MCF 10A (cell line): ENCODE data around the gene CCDC154. TPM values are rescaled to one million over a fixed set of nuclear protein-coding genes. Genes with fewer than 3 reads are reported as not detected.

Source experiments
- BruUV-seq: library from RNA; stranded (reverse); fragments of 400-500 nt; replicated peaks from 2 replicates; lab custom pipeline; 2021; lab: Mats Ljungman, UMichigan
- CTCF ChIA-PET: fragments of 300-600 bp; sonication (Branson Sonifier 250); formaldehyde crosslinking; extraction: SDS; loops from one replicate; lab custom pipeline; 2021; ENCODE audit warnings: antibody characterized with exemption, inconsistent platforms; lab: Yijun Ruan, JAX
- POLR2A ChIA-PET: fragments of 300-600, 350-650 bp; sonication (Branson Sonifier 250); formaldehyde crosslinking; extraction: SDS; loops from one replicate; lab custom pipeline; 2020; ENCODE audit warnings: antibody characterized with exemption, inconsistent platforms; lab: Yijun Ruan, JAX
- DNase-seq: peaks from one replicate; pipeline ENCODE4 v3.0.0-alpha.2; 2018; ENCODE audit not compliant: unreplicated experiment
- H3K27ac Mint-ChIP-seq: one replicate; pipeline ENCODE4 v1.8.0; 2022; ENCODE audit warnings: mild to moderate bottlenecking, low read depth, mixed read lengths; ENCODE audit not compliant: unreplicated experiment
- H3K27me3 Mint-ChIP-seq: one replicate; pipeline ENCODE4 v1.8.0; 2022; ENCODE audit warnings: mixed read lengths; ENCODE audit not compliant: insufficient read depth, unreplicated experiment
- H3K36me3 Mint-ChIP-seq: one replicate; pipeline ENCODE4 v1.8.0; 2022; ENCODE audit warnings: mild to moderate bottlenecking, moderate library complexity, mixed read lengths; ENCODE audit not compliant: insufficient read depth, unreplicated experiment
- H3K4me1 Mint-ChIP-seq: one replicate; pipeline ENCODE4 v1.8.0; 2022; ENCODE audit warnings: mixed read lengths; ENCODE audit not compliant: insufficient read depth, unreplicated experiment
- H3K4me3 Mint-ChIP-seq: one replicate; pipeline ENCODE4 v1.8.0; 2022; ENCODE audit warnings: mild to moderate bottlenecking, moderate library complexity, mixed read lengths; ENCODE audit not compliant: unreplicated experiment
- H3K9me3 Mint-ChIP-seq: one replicate; pipeline ENCODE4 v1.8.0; 2022; ENCODE audit warnings: mixed read lengths; ENCODE audit not compliant: unreplicated experiment
- intact Hi-C: fragments of 100-400 bp; cut with micrococcal nuclease; formaldehyde crosslinking; loops from 2 replicates; pipeline ENCODE4 v1.14.1; 2022
- total RNA-seq: library from RNA; stranded (reverse); gene quantifications from 2 replicates; pipeline ENCODE4 v1.2.3, GENCODE V29; 2022
- TF ChIP-seq, protein P1 (sequence below): fragments of 200-600 bp; IDR thresholded peaks from one replicate; pipeline ENCODE4 v1.8.0; 2022; ENCODE audit warnings: antibody characterized with exemption, mild to moderate bottlenecking; ENCODE audit not compliant: unreplicated experiment

The CCDC154 gene
- total RNA-seq, 1 experiment from 2014 or later: 0.28 TPM

DNA sequence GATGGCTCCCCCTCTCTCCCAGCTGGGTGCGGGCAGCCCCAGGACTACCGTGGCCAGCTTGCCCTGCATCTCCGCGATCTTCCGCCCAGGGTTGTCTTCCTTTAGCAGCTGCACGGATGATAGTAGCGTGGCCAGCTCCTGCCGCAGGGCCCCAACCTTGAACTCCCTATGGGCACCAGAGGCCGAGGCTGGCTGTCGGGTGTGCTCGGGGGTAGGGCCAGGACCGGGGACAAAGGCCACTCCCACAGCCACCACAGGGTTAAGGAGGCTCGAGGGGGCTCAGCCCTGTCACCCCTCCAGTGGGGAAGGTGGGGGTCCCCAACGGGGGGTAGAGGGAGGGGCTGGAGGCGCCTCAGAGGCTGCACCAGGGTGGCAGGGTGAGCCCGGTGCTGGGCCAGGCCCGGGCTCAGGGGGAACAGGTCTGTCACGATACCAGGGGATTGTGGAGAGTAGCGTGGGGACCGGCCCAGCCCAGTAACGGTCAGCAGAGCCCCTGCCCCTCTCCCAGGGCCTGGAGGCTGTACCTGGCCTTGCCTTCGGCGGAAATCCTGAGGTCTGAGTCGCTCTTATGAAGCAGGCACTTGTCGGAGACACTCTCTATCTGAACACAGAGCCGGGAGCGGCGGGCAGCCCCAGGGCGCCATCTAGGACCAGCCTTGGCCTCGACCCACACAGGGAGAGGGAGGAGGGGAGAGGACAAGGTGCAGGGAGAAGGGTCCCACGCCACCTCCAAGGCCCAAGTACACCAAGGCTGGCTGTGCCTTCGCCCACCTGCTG lies 8.2 kb downstream of the CCDC154 start:
- no peaks in the 10 kb centered on the region for H3K9me3 Mint-ChIP-seq

DNA sequence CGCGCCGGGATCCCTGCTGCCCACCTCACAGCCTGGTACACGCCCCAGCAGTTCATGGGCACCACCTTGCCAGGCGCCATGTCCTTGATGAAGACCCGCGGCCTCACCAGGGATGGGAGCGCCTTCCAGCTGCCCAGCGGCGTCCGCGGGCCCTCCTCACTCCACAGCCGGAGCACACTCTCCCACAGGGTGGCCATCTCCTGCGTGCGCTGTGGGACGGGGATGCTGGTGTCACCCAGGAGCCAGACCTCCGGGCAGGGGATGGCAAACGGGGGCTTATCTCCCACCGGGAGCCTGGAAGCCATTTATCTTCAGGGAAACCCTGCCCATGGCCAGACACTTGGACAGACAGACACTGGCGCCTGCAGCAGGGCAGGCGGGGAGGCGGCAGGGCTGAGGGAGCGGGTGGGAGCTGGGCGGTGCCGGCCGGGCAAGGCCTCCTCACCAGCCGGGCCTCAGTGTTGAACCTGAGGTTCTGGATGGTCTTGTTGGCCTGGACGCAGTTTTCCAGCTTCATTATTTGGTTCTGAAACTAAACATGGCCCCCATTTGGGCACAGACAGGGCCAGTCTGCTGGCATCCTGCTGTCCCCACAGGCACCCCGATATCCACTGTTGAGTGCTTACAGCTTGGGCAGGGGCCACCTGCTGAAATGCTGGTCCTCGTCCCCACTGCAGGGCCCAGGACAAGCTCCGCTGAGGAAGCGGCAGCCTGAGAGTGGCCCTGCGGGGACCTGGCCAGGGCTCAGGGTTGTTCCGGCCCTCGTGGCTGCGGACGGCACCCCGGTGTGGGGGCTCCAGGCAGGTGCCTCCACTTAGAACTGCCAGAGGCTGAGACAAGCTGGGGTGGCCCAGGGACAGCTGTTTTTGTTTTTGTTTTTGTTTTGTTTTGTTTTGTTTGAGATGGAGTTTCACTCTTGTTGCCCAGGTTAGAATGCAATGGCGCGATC lies 9.4 kb downstream of the CCDC154 start:
- DNase-seq: no peak
- no TSS peak for BruUV-seq
- Mint-ChIP-seq H3K4me3 (no peak overlapping the region), H3K27ac (no peak overlapping the region), H3K9me3 (no peaks in the 10 kb centered on the region), H3K36me3 (no peaks in the 10 kb centered on the region), H3K27me3 (no peaks in the 10 kb centered on the region), H3K4me1 (no peaks in the 10 kb centered on the region)
- ChIA-PET POLR2A (interaction anchor here (1.0 kb wide), 1 partner anchor 14 kb away, joined by 4 read pairs; no protein-coding TSS in a partner anchor), CTCF (no interaction called here)
- intact Hi-C loops: no loop called here
- TF ChIP-seq, protein P1, sequence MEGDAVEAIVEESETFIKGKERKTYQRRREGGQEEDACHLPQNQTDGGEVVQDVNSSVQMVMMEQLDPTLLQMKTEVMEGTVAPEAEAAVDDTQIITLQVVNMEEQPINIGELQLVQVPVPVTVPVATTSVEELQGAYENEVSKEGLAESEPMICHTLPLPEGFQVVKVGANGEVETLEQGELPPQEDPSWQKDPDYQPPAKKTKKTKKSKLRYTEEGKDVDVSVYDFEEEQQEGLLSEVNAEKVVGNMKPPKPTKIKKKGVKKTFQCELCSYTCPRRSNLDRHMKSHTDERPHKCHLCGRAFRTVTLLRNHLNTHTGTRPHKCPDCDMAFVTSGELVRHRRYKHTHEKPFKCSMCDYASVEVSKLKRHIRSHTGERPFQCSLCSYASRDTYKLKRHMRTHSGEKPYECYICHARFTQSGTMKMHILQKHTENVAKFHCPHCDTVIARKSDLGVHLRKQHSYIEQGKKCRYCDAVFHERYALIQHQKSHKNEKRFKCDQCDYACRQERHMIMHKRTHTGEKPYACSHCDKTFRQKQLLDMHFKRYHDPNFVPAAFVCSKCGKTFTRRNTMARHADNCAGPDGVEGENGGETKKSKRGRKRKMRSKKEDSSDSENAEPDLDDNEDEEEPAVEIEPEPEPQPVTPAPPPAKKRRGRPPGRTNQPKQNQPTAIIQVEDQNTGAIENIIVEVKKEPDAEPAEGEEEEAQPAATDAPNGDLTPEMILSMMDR: no peak

More for the DNA sequence above, 8.2 kb downstream of the CCDC154 start:
- intact Hi-C loops: no loop called here
- ChIA-PET CTCF (no interaction called here), POLR2A (interaction anchor here (0.9 kb wide), 1 partner anchor 14 kb away, joined by 3 read pairs; no protein-coding TSS in a partner anchor)
- Mint-ChIP-seq H3K27me3 (no peaks in the 10 kb centered on the region), H3K4me1 (no peaks in the 10 kb centered on the region), H3K27ac (no peak overlapping the region), H3K4me3 (no peak overlapping the region), H3K36me3 (no peaks in the 10 kb centered on the region)
- no peak for DNase-seq
- TF ChIP-seq, protein P1: no peak
- no TSS peak for BruUV-seq

DNA sequence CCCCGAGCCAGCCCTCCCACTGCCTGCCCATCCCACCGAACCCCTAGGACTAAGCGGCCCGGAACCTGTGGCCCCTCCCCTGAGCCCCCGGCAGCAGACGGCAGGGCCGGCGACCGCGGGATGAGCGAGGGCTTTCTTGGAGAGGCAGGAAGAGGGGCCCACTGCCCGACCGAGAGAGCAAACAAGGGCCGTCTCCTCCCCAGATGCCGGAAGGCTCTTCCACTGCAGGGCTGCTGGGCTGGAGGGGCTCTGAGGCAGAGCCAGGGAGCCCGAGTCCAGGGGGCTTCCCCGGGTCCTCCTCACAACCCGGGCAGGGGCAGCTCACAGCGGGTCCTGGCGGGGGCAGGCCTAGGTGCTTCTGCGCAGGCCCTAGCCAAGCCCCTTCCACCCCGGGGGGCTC lies 10.6 kb downstream of the CCDC154 start:
- H3K4me3 Mint-ChIP-seq: no peak overlapping the region
- H3K4me1 Mint-ChIP-seq: no peaks in the 10 kb centered on the region
- intact Hi-C loops: no loop called here
- no peak overlapping the region for H3K27ac Mint-ChIP-seq
- ChIA-PET CTCF (interaction anchor here (0.6 kb wide), 2 partner anchors 39 to 720 kb away, joined by 4 to 5 read pairs; no protein-coding TSS in a partner anchor), POLR2A (no interaction called here)
- no peaks in the 10 kb centered on the region for H3K9me3 Mint-ChIP-seq
- no peak for DNase-seq
- H3K27me3 Mint-ChIP-seq: no peaks in the 10 kb centered on the region
- no TSS peak for BruUV-seq
- TF ChIP-seq, protein P1: no peak
- no peaks in the 10 kb centered on the region for H3K36me3 Mint-ChIP-seq

DNA sequence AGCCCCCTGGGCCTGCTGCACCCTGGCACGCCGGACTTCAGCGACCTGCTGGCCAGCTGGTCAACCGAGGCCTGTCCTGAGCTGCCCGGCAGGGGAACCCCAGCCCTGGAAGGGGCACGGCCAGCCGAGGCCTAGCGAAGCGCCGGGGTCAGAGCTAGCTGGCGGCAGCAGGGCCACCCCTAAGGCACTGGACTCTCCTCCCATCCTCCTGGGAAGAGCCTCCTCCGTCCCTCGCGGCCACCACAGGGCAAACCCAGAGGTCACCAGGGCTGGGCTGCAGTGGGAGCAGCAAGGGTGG lies 11.1 kb downstream of the CCDC154 start:
- Mint-ChIP-seq H3K36me3 (no peaks in the 10 kb centered on the region), H3K4me1 (no peaks in the 10 kb centered on the region), H3K27me3 (no peaks in the 10 kb centered on the region), H3K9me3 (no peaks in the 10 kb centered on the region), H3K27ac (no peak overlapping the region), H3K4me3 (no peak overlapping the region)
- POLR2A ChIA-PET: interaction anchor here (0.7 kb wide), 1 partner anchor 14 kb away, joined by 3 read pairs; no protein-coding TSS in a partner anchor
- BruUV-seq: no TSS peak
- intact Hi-C loops: no loop called here
- DNase-seq: no peak
- CTCF ChIA-PET: interaction anchor here (0.6 kb wide), 2 partner anchors 40 to 720 kb away, joined by 4 to 5 read pairs; no protein-coding TSS in a partner anchor
- TF ChIP-seq, protein P1: no peak
